A673 (cell line): ENCODE results near the gene ABCA5. TPM values are rescaled to one million over a fixed set of nuclear protein-coding genes. Genes with fewer than 3 reads are reported as not detected.

Experiments
- BruUV-seq: library from RNA; stranded (reverse); fragments of 400-500 nt; replicated peaks from 2 replicates; lab custom pipeline; 2021; lab: Mats Ljungman, UMichigan
- CTCF ChIA-PET: fragments of 300-600 bp; sonication (Branson Sonifier 250); formaldehyde crosslinking; loops from one replicate; lab custom pipeline; 2022; ENCODE audit warnings: antibody characterized with exemption; lab: Charles Lee
- POLR2A ChIA-PET: fragments of 300-600 bp; sonication (Branson Sonifier 250); formaldehyde crosslinking; loops from one replicate; lab custom pipeline; 2022; ENCODE audit warnings: antibody characterized with exemption; ENCODE audit not compliant: low non-redundant PET; lab: Charles Lee
- DNase-seq: peaks from one replicate; pipeline ENCODE4 v3.0.0-alpha.2; 2015; ENCODE audit warnings: low spot score
- H3K27ac ChIP-seq: fragments of 200-600 bp; sonication (generic); 2 replicates; pipeline ENCODE4 v1.5.1; 2016; ENCODE audit warnings: mixed run types, low read depth, mild to moderate bottlenecking, mixed read lengths, antibody characterized with exemption, low read length; ENCODE audit not compliant: poor library complexity, severe bottlenecking
- H3K27me3 ChIP-seq: fragments of 200-600 bp; sonication (generic); replicated peaks from 2 replicates; pipeline ENCODE4 v1.6.1; 2017; ENCODE audit warnings: mixed run types, low read depth, mild to moderate bottlenecking, mixed read lengths, antibody characterized with exemption, low read length; ENCODE audit not compliant: insufficient read depth, poor library complexity
- H3K36me3 ChIP-seq: fragments of 200-600 bp; sonication (generic); 2 replicates; pipeline ENCODE4 v1.6.1; 2016; ENCODE audit warnings: mixed run types, mild to moderate bottlenecking, mixed read lengths, antibody characterized with exemption, low read length; ENCODE audit not compliant: insufficient read depth, poor library complexity, severe bottlenecking
- H3K4me1 ChIP-seq: fragments of 200-600 bp; sonication (generic); 2 replicates; pipeline ENCODE4 v1.6.1; 2017; ENCODE audit warnings: mixed run types, mild to moderate bottlenecking, mixed read lengths, antibody characterized with exemption, low read length; ENCODE audit not compliant: insufficient read depth, poor library complexity, severe bottlenecking
- H3K4me3 ChIP-seq: fragments of 200-600 bp; sonication (generic); 2 replicates; pipeline ENCODE4 v1.5.1; 2016; ENCODE audit warnings: low read depth, mixed run types, mild to moderate bottlenecking, mixed read lengths, low read length; ENCODE audit not compliant: poor library complexity, severe bottlenecking
- H3K9me3 ChIP-seq: fragments of 200-600 bp; sonication (generic); 2 replicates; pipeline ENCODE4 v1.6.1; 2016; ENCODE audit warnings: mixed run types, low read depth, mild to moderate bottlenecking, mixed read lengths, antibody characterized with exemption, low read length; ENCODE audit not compliant: poor library complexity, severe bottlenecking
- EZH2 ChIP-seq: fragments of 200-600 bp; sonication (generic); IDR thresholded peaks from 2 replicates; pipeline ENCODE4 v1.6.1; 2017; ENCODE audit warnings: borderline replicate concordance, low read depth, mild to moderate bottlenecking, mixed read lengths, antibody characterized with exemption, low read length; ENCODE audit not compliant: poor library complexity, severe bottlenecking
- intact Hi-C: fragments of 100-400 bp; cut with micrococcal nuclease; formaldehyde crosslinking; loops from one replicate; pipeline ENCODE4 v1.10.0; 2022; ENCODE audit not compliant: unreplicated experiment
- total RNA-seq: library from RNA; stranded (reverse); gene quantifications from 2 replicates; pipeline ENCODE4 v1.2.3, GENCODE V29; 2021
- TF ChIP-seq, protein P1 (sequence below): fragments of 300-800, 200-600 bp; sonication (generic); conservative IDR thresholded peaks from 2 replicates; pipeline ENCODE4 v1.5.1; 2017; ENCODE audit warnings: low read depth, mild to moderate bottlenecking, antibody characterized with exemption, low read length, moderate library complexity, mixed read lengths

Gene ABCA5
- total RNA-seq, 1 experiment from 2014 or later = 14.7 TPM

DNA sequence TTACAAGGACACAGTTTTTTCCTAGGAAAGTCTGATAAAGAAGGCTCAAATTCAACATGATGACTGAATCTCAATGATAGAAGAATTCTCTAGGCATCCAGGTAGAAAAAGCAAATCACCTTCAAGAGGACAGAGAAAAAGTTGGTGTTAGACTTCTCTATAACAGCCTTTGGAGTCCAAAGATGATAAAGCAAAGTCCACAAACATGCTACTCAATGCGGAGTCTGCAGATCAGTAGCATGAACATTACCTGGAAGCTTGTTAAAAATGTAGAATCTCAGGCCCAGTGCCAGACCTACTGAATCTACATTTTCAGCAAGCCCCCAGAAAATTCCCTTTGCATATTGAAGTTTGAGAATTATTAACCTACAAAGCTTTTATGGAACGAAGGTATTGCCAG lies 46.1 kb upstream of the ABCA5 start:
- Histone ChIP-seq H3K27ac (no peak overlapping the region), H3K4me1 (no peaks in the 10 kb centered on the region), H3K9me3 (no peaks in the 10 kb centered on the region), H3K4me3 (no peak overlapping the region), H3K36me3 (no peaks in the 10 kb centered on the region), H3K27me3 (no peaks in the 10 kb centered on the region)
- ChIA-PET POLR2A (no interaction called here), CTCF (no interaction called here)
- BruUV-seq = no TSS peak
- no peak for DNase-seq
- intact Hi-C loops = no loop called here
- no peak for TF ChIP-seq EZH2
- TF ChIP-seq, protein P1, sequence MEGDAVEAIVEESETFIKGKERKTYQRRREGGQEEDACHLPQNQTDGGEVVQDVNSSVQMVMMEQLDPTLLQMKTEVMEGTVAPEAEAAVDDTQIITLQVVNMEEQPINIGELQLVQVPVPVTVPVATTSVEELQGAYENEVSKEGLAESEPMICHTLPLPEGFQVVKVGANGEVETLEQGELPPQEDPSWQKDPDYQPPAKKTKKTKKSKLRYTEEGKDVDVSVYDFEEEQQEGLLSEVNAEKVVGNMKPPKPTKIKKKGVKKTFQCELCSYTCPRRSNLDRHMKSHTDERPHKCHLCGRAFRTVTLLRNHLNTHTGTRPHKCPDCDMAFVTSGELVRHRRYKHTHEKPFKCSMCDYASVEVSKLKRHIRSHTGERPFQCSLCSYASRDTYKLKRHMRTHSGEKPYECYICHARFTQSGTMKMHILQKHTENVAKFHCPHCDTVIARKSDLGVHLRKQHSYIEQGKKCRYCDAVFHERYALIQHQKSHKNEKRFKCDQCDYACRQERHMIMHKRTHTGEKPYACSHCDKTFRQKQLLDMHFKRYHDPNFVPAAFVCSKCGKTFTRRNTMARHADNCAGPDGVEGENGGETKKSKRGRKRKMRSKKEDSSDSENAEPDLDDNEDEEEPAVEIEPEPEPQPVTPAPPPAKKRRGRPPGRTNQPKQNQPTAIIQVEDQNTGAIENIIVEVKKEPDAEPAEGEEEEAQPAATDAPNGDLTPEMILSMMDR = no peak

DNA sequence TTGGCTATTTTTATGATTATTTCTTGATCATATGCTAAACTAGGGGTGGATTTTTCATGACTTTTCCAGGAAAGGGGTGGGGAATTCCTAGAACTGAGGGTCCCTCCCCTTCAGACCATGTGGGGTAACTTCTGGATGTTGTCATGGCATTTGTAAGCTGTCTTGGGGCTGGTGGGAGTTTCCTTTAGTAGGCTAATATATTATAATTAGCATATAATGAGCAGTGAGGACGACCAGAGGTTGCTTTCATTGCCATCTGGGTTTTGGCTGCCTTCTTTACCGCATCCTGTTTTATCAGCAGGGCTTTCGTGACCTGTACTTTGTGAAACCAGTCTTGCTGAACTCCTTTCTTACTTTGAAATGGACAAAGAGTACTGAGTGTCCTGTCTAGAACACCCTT lies 40.4 kb upstream of the ABCA5 start:
- POLR2A ChIA-PET = no interaction called here
- H3K4me1 ChIP-seq = no peaks in the 10 kb centered on the region
- DNase-seq = no peak
- no peak overlapping the region for H3K27ac ChIP-seq
- no peaks in the 10 kb centered on the region for H3K36me3 ChIP-seq
- no peak overlapping the region for H3K4me3 ChIP-seq
- CTCF ChIA-PET = no interaction called here
- intact Hi-C loops = no loop called here
- no peaks in the 10 kb centered on the region for H3K9me3 ChIP-seq
- H3K27me3 ChIP-seq = no peaks in the 10 kb centered on the region
- no TSS peak for BruUV-seq
- TF ChIP-seq, protein P1 = no peak

DNA sequence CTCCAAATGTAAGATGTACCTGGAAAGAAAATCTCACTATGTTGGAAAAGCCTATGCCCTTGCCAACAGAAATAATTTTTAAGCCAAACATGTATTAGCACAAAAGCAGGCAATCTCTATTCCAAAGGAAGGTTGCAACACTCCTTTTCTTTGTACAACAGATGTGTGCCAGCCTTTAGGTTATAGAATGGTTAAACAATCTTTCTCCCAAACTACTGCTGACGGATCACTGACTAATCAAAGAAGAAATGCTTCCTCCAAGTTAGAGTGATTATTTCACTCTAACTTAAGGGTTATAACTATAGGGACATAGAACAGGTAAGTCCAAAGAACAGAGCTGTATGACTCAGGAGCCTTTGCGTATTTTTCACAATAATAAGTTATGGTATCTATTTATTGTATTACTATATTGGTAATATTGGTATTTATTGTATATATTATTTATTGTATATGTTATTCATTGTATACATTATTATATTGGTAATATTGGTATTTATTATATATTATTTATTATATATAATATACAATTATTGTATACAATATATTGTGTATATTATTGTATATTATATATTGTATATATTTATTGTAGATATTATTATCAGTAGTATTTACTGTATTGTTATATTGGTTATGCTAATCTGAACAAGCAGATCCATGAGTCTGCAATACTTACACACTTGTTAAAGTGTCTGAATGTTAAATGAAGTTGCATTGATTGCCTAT lies 36.7 kb upstream of the ABCA5 start:
- POLR2A ChIA-PET = no interaction called here

More for the DNA sequence above, 36.7 kb upstream of the ABCA5 start:
- Histone ChIP-seq H3K9me3 (no peaks in the 10 kb centered on the region), H3K4me3 (no peak overlapping the region), H3K4me1 (no peaks in the 10 kb centered on the region), H3K36me3 (no peaks in the 10 kb centered on the region), H3K27ac (no peak overlapping the region), H3K27me3 (no peaks in the 10 kb centered on the region)
- CTCF ChIA-PET = no interaction called here
- TF ChIP-seq, protein P1 = no peak
- no peak for TF ChIP-seq EZH2
- intact Hi-C loops = no loop called here
- BruUV-seq = no TSS peak
- no peak for DNase-seq
